HepG2 (cell line): ENCODE data around the gene HADH. TPM values are rescaled to one million over a fixed set of nuclear protein-coding genes. Genes with fewer than 3 reads are reported as not detected.

Source experiments
- CENPT ChIP-seq: sonication (generic); formaldehyde crosslinking; IDR thresholded peaks from 2 replicates; pipeline ENCODE4 v1.8.0; 2022; ENCODE audit warnings: low read depth, mild to moderate bottlenecking, moderate library complexity, missing genetic modification reagents
- CREB1 ChIP-seq, 2 experiments: fragments of 450-650 bp in 1 of 2; IDR thresholded peaks; 2 replicates each; pipeline ENCODE4 v1.6.1; 2016 to 2017; ENCODE audit warnings: control low read depth in 1 of 2, mild to moderate bottlenecking in 1 of 2, missing compliant biosample characterization in 1 of 2, missing genetic modification characterization in 1 of 2
- CREM ChIP-seq, 2 experiments: sonication (generic) in 1 of 2; formaldehyde crosslinking in 1 of 2; IDR thresholded peaks; 2 replicates each; pipeline versions ENCODE4 v1.4.0 to v1.6.1; 2016 to 2020; ENCODE audit warnings: antibody characterized with exemption in 1 of 2, mild to moderate bottlenecking in 1 of 2, missing genetic modification reagents in 1 of 2
- DNMT3B ChIP-seq: conservative IDR thresholded peaks from 2 replicates; pipeline ENCODE4 v1.6.1; 2016; ENCODE audit warnings: missing biosample characterization, control low read depth
- ESRRA ChIP-seq: sonication (generic); formaldehyde crosslinking; IDR thresholded peaks from 2 replicates; pipeline ENCODE4 v1.5.1; 2020; ENCODE audit warnings: mild to moderate bottlenecking, low read depth, missing genetic modification reagents
- ETV6 ChIP-seq: sonication (generic); formaldehyde crosslinking; conservative IDR thresholded peaks from 2 replicates; pipeline ENCODE4 v1.4.0; 2020; ENCODE audit warnings: missing genetic modification reagents
- ISL2 ChIP-seq: sonication (generic); formaldehyde crosslinking; IDR thresholded peaks from 2 replicates; pipeline ENCODE4 v1.5.0; 2020; ENCODE audit warnings: missing genetic modification reagents
- KLF11 ChIP-seq: IDR thresholded peaks from 2 replicates; pipeline ENCODE4 v1.6.1; 2016; ENCODE audit warnings: missing compliant biosample characterization
- MEIS1 ChIP-seq: sonication (generic); formaldehyde crosslinking; IDR thresholded peaks from 2 replicates; pipeline ENCODE4 v1.9.0; 2021; ENCODE audit warnings: mild to moderate bottlenecking, missing genetic modification reagents, moderate library complexity, borderline replicate concordance
- MIER3 ChIP-seq: IDR thresholded peaks from 2 replicates; pipeline ENCODE4 v1.6.1; 2016; ENCODE audit warnings: missing compliant biosample characterization, borderline replicate concordance
- MXD4 ChIP-seq: IDR thresholded peaks from 2 replicates; pipeline ENCODE4 v1.6.1; 2016; ENCODE audit warnings: mild to moderate bottlenecking, missing biosample characterization, missing genetic modification reagents
- PHF20 ChIP-seq: sonication (generic); formaldehyde crosslinking; IDR thresholded peaks from 2 replicates; pipeline ENCODE4 v1.5.0; 2020; ENCODE audit warnings: mild to moderate bottlenecking, missing genetic modification reagents
- POLR2AphosphoS2 ChIP-seq: IDR thresholded peaks from 2 replicates; pipeline ENCODE4 v1.6.1; 2011; ENCODE audit warnings: low read depth, low read length, improper control_type of control experiment
- SCMH1 ChIP-seq: sonication (generic); formaldehyde crosslinking; IDR thresholded peaks from 2 replicates; pipeline ENCODE4 v1.9.0; 2021; ENCODE audit warnings: missing genetic modification reagents, mild to moderate bottlenecking, borderline replicate concordance
- SMC3 ChIP-seq: IDR thresholded peaks from 2 replicates; pipeline ENCODE4 v1.6.1; 2011; ENCODE audit warnings: low read length, improper control_type of control experiment
- SMYD3 ChIP-seq: sonication (generic); formaldehyde crosslinking; IDR thresholded peaks from 2 replicates; pipeline ENCODE4 v1.8.1; 2023; ENCODE audit warnings: mild to moderate bottlenecking, missing genetic modification reagents
- TFDP2 ChIP-seq: sonication (generic); formaldehyde crosslinking; IDR thresholded peaks from 2 replicates; pipeline ENCODE4 v1.4.0; 2020; ENCODE audit warnings: missing genetic modification reagents
- TRAFD1 ChIP-seq: sonication (generic); formaldehyde crosslinking; IDR thresholded peaks from 2 replicates; pipeline ENCODE4 v1.5.1; 2020; ENCODE audit warnings: missing genetic modification reagents, mild to moderate bottlenecking, borderline replicate concordance
- XBP1 ChIP-seq: sonication (generic); formaldehyde crosslinking; IDR thresholded peaks from 2 replicates; pipeline ENCODE4 v1.5.0; 2020; ENCODE audit warnings: missing genetic modification reagents
- YEATS4 ChIP-seq: sonication (generic); formaldehyde crosslinking; IDR thresholded peaks from 2 replicates; pipeline ENCODE4 v1.4.0; 2020; ENCODE audit warnings: missing genetic modification reagents, borderline replicate concordance
- ZC3H13 ChIP-seq: sonication (generic); formaldehyde crosslinking; IDR thresholded peaks from 2 replicates; pipeline ENCODE4 v1.8.1; 2023; ENCODE audit warnings: mild to moderate bottlenecking, missing genetic modification reagents, moderate library complexity
- ZNF513 ChIP-seq: sonication (generic); formaldehyde crosslinking; conservative IDR thresholded peaks from 2 replicates; pipeline ENCODE4 v1.5.0; 2020; ENCODE audit warnings: missing genetic modification reagents
- ZNF550 ChIP-seq: sonication (generic); formaldehyde crosslinking; IDR thresholded peaks from 2 replicates; pipeline ENCODE4 v1.4.0; 2020; ENCODE audit warnings: mild to moderate bottlenecking, missing genetic modification reagents, borderline replicate concordance
- ZNF850 ChIP-seq: sonication (generic); formaldehyde crosslinking; conservative IDR thresholded peaks from 2 replicates; pipeline ENCODE4 v1.9.0; 2021; ENCODE audit warnings: mild to moderate bottlenecking, missing genetic modification reagents
- ZSCAN22 ChIP-seq: sonication (generic); formaldehyde crosslinking; IDR thresholded peaks from 2 replicates; pipeline ENCODE4 v1.4.0; 2020; ENCODE audit warnings: mild to moderate bottlenecking, missing genetic modification reagents
- ZUFSP ChIP-seq: sonication (generic); formaldehyde crosslinking; IDR thresholded peaks from 2 replicates; pipeline ENCODE4 v1.9.0; 2021; ENCODE audit warnings: missing genetic modification reagents, mild to moderate bottlenecking, borderline replicate concordance
- ZZZ3 ChIP-seq: sonication (generic); formaldehyde crosslinking; IDR thresholded peaks from 2 replicates; pipeline ENCODE4 v1.4.0; 2020; ENCODE audit warnings: missing genetic modification reagents, mild to moderate bottlenecking, borderline replicate concordance
- polyA plus RNA-seq, 8 experiments: library from polyadenylated mRNA; depleted of rRNA in 3 of 8; stranded (reverse) in 7 of 8; unstranded in 1 of 8; fragments of >200 nt; fragmentation: Illumina TruSeq in 4 of 8; extraction: Trizol in 4 of 8; gene quantifications; 2 replicates each; pipeline versions ENCODE4 v1.2.1 to v1.2.3, GENCODE V29; 2011 to 2016; ENCODE audit warnings: low read depth in 4 of 8, missing spikeins in 1 of 8, mixed read lengths in 1 of 8; ENCODE audit not compliant: insufficient read depth in 1 of 8
- total RNA-seq, 5 experiments: library from RNA; depleted of rRNA; stranded (reverse); fragments of >200 nt; fragmentation: Illumina TruSeq; extraction: Trizol; gene quantifications; 2 replicates each; pipeline ENCODE4 v1.2.3, GENCODE V29; 2016; ENCODE audit warnings: low read depth in 1 of 5

Gene HADH
- total and polyA plus RNA-seq, 2 of the 13 experiments (the other 11 are each of a cell fraction or from before 2014, with no cell fraction given): 29.6 to 33.9 TPM

DNA sequence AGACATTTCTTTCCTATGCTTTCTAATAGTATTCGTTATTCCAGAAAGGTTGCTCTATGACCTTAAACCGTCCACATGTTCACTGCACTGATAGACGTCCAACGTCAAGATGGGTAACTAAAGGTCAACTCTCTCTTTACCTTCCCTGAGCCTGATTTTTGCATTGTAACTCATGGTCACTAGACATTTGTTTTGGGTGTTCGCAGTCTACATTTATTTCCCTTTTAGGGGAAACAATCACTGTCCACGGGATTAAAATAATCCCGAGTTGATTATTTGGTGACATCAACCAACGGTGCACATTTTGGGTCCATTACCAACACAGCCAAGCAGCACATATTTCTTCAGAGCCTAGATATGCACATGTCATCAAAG, 540 bp upstream of the HADH start (continued):
- no peak for TF ChIP-seq CREB1 (IDR thresholded peaks at IDR 0.05)
- TF ChIP-seq CREB1 (CRISPR knock-in tag; IDR thresholded peaks at IDR 0.05): peak; percentile 8; the same call in 1 of the 2 replicates
- TF ChIP-seq MIER3 (CRISPR knock-in tag): no peak
- no peak for TF ChIP-seq ZSCAN22 (CRISPR knock-in tag)
- TF ChIP-seq ZZZ3: no peak
- no peak for TF ChIP-seq CENPT (CRISPR knock-in tag)
- TF ChIP-seq ETV6 (CRISPR knock-in tag): no peak
- no peak for TF ChIP-seq XBP1 (CRISPR knock-in tag)
- TF ChIP-seq ZC3H13 (CRISPR knock-in tag): no peak
- TF ChIP-seq TFDP2: no peak
- no peak for TF ChIP-seq ZUFSP (CRISPR knock-in tag)
- no peak for TF ChIP-seq ZNF550 (CRISPR knock-in tag)
- TF ChIP-seq SCMH1: no peak
- TF ChIP-seq ISL2 (CRISPR knock-in tag): no peak
- no peak for TF ChIP-seq DNMT3B (CRISPR knock-in tag)
- TF ChIP-seq ESRRA (CRISPR knock-in tag): no peak
- TF ChIP-seq TRAFD1 (CRISPR knock-in tag): no peak
- no peak for TF ChIP-seq CREM (IDR thresholded peaks at IDR 0.05)
- TF ChIP-seq CREM (CRISPR knock-in tag; IDR thresholded peaks at IDR 0.05): no peak
- no peak for TF ChIP-seq SMC3
- TF ChIP-seq SMYD3 (CRISPR knock-in tag): no peak
- no peak for TF ChIP-seq POLR2AphosphoS2
- TF ChIP-seq ZNF850: no peak
- no peak for TF ChIP-seq YEATS4
- no peak for TF ChIP-seq ZNF513 (CRISPR knock-in tag)
- TF ChIP-seq KLF11: no peak
- TF ChIP-seq PHF20: 0 out of 2 replicates have a peak, but pooled peaks have one; percentile 9
- 0 out of 2 replicates have a peak, but pooled peaks have one; percentile 8 for TF ChIP-seq MEIS1 (CRISPR knock-in tag)
- no peak for TF ChIP-seq MXD4 (CRISPR knock-in tag)
